Measurements from ENCODE around the gene FOS.
"Not testable (repeated sequence)": the region's sequence is repeated elsewhere in the genome, so short reads cannot be mapped to it uniquely, and the experiment has no call there.

FOS gene

GRCh38 chr14:75278422-75279152 is at the start of gene FOS:
Gene FOS, plus strand, starts transcription at chr14:75278828. Its CDS starts 155 bp downstream, at chr14:75278983.
- DNase-seq (ENCODE audit: low spot score), result peak; percentile 95

- DNase-seq (ENCODE audit: low spot score), result no peak
These were observed 48.9 kb upstream of the FOS start for GRCh38 chr14:75229661-75230139.

DNA sequence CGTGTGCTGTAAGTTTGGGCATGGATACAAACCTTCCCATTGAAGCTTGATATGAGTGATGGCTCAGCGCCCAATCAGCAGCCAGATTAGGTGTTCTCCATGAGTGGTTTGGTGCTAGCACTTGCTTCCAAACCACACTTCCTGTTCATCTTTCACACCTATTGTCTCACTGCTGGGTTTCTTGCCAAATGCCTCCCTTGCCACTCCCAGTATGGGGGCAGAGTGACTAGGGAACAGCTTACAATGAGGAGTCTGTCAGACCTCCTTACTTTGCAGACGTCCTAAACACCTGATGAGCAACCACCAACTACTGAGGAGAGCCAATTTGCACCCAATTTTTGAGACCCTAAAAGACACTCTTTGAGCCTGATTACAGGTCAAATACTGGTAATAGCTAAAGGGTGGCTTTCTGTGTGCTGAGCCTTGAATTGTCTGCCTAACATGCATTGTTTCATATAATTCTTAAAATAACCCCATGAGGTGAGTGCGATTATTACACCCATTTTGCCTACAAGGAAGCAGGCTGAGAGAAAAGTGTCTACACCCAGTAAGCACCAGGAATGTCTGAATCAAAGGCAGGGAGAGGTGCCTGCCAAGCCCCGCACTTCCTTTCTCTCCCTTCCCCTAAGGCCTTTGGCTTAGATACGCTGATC is 48.4 kb upstream of the FOS start:
- DNase-seq (ENCODE audit: low spot score), result peak; percentile 77

DNA sequence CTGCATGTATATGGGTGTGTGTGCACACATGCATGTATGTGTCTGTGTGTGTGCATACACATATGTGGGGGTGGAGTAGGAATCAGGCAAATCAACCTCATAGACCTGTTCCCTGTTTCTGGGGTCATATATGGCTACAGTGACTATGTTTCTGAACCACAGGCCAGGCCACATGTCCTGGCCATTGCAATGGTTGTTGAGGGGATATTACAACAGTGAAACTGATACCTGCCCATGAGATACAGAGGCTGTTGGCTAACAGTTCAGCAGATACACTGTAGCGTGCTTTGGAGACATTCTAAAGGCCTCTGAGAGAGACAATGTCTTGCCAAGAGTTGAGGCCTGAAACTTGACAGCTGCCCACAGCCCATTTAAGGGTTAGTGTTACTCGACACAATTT is 47.3 kb upstream of the FOS start:
- DNase-seq (ENCODE audit: low spot score), result no peak

DNA sequence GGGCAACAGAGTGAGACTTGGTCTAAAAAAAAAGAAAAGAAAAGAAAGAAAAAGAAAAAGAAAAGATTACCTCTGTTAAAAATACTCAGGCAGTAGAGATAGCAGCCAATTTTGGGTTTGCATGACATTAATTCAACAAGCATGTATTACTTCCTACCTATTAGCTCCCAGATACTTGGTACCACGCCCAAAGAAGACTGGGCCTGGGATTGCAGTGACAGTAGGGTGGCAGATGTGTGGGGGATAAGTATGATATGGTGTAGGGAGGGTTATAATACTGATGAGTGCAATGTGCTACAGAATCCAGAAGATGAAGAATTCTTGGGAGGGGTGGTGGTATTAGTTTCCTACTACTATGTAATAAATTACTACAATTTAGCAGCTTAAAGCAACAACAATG is 46.4 kb upstream of the FOS start:
- no peak for DNase-seq (ENCODE audit: low spot score)

DNA sequence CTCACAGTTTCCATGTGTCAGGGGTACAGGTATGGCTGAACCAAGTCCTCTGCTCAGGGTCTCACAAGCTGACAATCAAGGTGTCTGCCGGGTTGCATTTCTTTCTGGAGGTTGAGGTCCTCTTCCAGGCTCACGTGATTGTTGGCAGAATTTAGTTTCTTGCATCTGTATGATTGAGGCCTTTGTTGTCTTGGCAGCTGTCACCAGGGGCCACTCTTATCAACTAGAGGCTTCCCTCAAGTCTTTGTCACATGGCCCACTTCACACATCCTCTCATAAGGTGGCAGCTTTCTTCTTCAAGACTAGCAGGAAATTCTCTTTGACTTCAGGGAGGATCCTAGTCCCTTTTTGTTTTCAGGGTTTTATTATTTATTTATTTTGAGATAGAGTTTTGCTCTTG is 46.0 kb upstream of the FOS start:
- DNase-seq (ENCODE audit: low spot score), result peak; percentile 79

GRCh38 chr14:75234173-75235115 is 44.2 kb upstream of the FOS start:
- no peak for DNase-seq (ENCODE audit: low spot score)

GRCh38 chr14:75235198-75235597 is 43.4 kb upstream of the FOS start:
- DNase-seq (ENCODE audit: low spot score), result not testable (repeated sequence)

- DNase-seq (ENCODE audit: low spot score), result no peak
These were observed 42.2 kb upstream of the FOS start for GRCh38 chr14:75236467-75236866.

DNA sequence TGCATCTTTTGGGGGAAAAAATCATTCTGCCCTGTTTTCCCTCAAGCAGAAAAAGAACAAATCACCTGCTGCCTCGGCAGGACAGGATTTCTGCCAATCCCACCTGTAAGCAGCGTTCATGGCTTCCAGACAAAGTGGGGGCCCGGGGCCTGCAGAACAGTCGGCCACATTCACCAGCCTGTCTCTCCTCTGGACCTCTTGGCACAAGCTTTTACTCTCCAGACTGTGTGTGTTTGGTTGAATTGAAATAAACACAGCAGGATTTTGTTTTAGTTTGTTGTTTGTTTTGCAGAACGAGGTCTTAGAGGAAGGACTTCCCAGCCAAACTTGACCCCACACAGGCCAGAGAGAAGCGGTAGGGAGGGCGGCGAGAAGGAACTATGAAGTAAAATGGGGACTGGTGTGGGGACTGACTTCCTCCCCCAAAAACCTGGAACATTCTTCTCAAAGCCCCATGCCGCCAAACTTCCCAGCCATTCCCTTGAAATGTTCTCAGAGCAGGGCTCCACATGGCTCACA is 41.7 kb upstream of the FOS start:
- DNase-seq (ENCODE audit: low spot score), result no peak

DNA sequence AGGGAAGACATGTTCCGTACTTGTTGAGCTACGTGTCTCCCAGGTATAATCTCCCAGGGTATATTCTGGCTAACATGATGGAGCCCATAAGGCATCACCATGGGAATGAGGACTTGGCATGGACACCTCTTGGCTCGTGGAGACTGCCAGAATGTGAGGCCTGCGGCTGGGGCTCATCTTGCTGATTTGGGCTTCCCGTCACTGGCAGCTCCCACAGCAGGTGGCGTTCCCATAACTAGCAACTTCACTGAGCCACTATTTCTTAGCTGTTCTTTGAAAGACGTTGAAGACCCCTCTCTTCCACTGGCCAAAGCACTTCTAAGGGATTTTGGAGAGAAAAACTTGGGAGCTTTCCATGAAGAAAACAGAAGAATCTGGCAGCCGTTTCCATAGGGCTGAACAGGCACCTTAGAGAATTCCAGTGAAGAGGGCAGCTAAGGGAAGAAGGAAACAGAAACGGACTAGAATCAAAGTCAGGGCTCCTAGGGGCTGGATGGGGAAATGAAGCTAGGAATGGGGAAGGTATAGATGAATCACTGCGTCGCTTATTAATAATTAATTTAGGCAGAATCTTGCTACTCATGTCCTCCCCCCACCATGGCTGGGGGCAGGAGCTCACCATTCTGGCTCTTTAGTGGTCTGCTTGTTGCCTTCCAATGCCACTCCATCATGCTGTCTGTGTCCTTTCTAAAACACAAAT is 39.7 kb upstream of the FOS start:
- no peak for DNase-seq (ENCODE audit: low spot score)

DNA sequence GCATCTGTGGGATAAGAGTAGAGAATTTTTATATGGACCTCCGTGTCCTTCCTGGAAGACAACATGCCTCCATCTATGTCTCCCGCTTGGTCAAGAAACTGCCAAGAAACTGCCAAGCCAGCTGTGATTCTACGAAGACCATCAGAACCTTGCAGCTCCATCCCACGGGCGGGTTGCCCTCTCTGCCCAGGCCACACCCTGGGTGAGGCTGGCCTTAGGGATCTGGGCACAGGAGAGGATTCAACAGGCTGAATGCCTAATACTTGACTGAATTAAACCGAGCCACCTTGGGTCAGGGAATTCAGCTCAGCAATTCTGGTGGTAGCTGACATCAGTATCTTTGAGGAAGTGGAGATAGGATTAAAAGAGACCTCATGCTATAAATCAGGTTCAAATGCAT is 37.8 kb upstream of the FOS start:
- no peak for DNase-seq (ENCODE audit: low spot score)

GRCh38 chr14:75242546-75243273 is 35.9 kb upstream of the FOS start:
- DNase-seq (ENCODE audit: low spot score), result no peak

DNA sequence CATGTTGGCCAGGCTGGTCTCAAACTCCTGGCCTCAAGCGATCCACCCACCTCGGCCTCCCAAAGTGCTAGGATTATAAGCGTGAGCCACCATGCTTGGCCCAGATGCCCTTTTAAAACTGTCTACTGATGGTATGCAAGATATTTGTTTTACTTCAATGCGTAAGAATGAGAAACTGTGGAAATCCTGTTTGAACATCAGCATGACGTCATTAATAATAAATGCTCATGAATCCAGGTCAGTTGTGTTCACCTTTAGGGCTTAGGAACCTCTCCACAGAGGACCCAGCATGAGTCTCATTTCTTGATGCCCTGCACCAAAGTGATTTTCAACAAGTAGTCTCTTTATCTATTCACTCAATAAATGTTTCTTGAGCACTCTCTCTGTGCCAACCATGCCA is 34.5 kb upstream of the FOS start:
- DNase-seq (ENCODE audit: low spot score), result no peak

GRCh38 chr14:75246546-75247285 is 31.9 kb upstream of the FOS start:
- DNase-seq (ENCODE audit: low spot score), result no peak

DNA sequence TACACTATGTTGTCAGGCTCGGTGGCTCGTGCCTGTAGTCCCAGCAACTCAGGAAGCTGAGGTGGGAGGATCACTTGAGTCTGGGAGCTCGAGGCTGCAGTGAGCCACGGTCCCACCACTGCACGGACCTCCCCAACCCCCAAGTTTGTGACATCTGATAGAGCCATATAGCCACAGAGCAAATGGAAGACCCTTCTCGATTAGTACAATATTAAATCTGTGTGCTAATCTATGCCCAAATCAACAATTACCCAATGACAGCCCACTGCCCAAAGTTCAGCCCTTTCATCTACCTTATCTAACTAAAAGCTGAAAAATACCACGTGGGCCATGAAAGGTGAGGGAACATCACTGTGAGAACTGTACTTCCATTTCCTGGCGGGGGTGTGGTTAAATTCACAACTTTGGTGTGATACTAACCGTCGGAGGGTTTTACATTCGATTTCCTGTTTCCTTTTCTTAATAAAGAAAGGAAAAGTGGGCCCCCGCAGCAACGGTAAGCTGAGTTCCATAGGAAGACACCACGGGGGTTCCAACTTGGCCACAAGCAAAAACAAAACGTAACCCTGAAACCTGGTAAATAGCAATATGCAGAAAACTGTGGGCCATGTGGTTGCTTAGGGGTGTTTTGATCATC is 31.2 kb upstream of the FOS start:
- peak; percentile 75 for DNase-seq (ENCODE audit: low spot score)

- DNase-seq (ENCODE audit: low spot score), result no peak
These were observed 30.7 kb upstream of the FOS start for GRCh38 chr14:75247939-75248338.

DNA sequence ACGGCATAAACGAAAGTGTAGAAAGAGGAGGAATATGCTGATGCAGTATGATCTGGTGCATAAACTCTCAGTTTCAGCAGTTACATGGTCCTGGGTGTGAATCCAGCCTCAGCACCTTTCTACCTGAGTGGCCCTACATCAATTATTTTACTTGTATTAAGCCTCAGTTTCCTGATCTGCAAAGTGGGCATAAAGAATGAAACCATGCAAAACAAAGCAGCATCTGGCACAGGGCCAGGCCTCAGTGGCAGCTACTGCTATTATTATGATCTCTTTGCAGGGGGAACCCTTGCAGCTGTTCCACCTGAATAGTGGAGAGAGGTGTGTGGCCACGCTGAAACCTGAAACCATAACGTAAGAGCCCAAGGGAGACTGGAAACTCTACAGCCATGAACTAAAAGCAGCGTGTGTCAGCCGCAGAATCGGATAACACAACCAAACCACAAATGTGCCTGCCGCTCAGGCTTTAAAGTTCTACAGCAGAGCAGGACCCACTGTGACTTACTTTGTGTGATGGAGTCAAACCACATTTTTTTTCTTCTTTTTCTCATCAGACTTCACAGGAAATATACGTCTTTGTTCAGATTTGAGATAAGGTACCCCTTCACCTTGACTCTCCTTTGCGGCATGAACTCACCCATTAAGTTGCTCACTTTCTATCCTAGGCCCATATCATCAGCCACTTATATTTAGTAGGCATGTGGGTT is 29.2 kb upstream of the FOS start:
- DNase-seq (ENCODE audit: low spot score), result peak; percentile 90

DNA sequence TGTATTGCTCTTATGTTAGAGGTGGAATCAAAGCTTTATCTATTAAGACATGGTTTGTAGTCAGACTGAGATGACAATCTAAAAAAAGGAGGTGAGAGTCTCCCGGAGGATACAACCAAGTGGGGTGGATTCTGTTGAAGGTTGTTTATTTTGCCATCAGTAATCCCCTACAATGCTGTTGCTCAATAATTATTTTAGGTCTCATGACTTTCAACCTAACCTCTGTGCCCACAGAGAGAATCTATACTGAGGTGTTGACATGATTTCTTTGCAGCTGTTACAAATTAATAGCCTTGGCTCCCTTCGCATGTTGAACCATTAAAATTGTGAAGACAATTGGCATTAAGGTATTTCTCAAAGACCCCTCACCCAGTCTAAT is 28.7 kb upstream of the FOS start:
- no peak for DNase-seq (ENCODE audit: low spot score)

Measured in CD4-positive, alpha-beta T cell treated with Interleukin-15 for 4 hours (primary cell).